ENCODE data around the gene TRAF3.
"Not testable (repeated sequence)": the region's sequence is repeated elsewhere in the genome, so short reads cannot be mapped to it uniquely, and the experiment has no call there.

The TRAF3 gene

DNA sequence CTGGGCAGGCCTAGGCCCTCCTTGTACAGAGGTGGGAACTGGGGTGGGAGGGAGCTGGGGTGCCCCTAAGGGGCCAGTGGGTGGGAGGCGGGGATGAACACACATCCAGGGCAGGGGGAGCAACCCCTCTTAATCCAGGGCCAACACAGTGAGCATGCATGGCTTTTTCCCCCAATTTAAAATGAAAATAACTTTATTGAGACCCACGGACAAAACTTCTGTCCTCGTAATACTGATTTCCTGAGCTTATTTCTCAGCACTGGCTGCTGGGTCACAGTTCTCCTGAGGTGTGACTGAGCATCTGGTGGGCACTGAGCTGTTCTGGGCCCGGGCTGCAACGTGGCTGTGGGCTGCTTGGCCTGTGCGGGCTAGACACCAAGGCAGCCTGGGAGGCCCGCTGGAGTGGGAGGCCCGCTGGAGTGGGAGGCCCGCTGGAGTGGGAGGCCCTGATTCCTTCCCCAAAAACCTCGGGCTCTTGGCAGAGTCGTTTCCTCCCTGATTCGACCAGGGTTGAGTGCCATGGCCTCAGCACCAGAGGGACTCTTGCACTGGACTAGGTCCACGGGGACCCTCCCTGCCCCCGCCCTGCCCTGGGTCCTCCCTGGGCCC, 24.9 kb upstream of the TRAF3 start:
- no peak for DNase-seq

DNA sequence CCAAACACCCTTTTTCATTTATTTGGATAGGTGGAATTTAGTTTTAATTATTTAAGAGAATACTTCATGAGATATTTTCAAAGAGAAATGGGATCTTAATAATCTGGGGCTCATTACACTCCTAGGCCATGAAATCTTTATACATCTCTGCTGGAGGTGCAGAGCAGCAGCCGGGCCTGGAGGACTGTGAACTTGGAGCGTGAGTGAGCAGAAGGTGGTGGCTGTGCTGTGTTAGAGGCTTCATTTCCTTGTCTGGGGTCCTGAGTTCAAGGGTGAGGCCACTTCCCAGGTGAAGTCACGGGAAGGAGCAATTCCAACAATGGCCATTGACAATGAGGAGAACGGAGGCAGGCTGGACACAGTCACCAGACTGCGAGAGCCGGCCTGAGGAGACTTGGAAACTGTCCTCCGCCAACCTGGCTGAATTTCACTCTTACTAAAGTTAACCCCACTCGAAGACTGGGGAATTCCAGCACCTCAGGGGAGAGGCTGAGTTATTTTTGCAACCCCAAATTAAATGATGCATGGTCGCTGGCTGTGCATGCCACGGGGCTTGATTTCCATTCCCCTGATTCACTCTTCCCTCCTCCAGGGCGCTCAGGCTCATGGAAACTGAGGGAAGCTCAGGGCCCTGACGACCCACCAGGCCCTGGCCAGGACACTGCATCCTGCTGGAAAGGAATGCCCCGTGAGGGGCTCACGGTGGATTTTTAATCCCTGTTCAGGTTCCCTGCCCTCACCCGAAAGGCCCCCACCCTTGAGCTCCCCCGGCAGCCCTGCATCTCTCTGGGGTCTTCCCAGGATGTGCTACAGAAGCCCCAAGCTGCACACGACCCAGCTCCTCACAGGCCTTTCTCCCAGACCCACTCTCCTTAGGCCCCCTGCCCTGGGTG, 22.6 kb upstream of the TRAF3 start:
- no peak for DNase-seq

DNA sequence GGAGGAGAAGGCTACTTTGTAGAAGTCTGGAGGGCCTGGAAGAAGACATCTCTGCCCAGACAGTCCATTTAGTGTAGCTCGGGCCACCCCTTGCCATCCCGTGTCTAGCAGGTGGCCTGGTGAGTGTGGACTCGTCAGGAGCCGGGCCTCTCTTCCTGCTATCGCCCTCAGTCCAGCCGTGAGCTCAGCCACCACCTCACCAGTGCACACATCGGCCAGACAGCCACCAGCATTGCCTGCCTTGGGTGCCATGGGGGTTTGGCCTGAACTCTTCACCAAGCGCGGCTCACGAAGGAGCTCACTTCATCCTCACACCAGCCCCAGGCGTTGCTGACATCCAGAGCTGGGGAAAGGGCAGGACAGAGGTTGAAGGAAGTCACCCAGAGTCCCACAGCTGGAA, 19.6 kb upstream of the TRAF3 start:
- DNase-seq: no peak

DNA sequence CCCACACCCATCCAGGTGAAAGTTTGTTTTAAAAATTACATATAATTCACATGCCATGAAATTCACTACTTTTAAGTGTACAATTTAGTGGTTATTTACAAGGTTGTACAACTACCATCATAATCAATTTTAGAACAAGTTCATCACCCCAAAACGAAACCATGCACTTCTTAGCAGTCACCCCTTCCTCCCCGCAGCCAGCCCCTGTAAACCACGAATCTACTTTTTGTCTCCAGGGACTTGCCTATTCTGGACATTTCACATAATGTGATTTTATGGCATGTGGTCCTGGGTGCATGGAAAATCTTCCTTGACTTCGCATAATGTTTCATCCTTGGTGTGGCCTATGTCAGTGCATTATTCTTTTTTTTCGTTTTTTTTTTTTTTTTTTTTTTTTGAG, 19.2 kb upstream of the TRAF3 start:
- no peak for DNase-seq

DNA sequence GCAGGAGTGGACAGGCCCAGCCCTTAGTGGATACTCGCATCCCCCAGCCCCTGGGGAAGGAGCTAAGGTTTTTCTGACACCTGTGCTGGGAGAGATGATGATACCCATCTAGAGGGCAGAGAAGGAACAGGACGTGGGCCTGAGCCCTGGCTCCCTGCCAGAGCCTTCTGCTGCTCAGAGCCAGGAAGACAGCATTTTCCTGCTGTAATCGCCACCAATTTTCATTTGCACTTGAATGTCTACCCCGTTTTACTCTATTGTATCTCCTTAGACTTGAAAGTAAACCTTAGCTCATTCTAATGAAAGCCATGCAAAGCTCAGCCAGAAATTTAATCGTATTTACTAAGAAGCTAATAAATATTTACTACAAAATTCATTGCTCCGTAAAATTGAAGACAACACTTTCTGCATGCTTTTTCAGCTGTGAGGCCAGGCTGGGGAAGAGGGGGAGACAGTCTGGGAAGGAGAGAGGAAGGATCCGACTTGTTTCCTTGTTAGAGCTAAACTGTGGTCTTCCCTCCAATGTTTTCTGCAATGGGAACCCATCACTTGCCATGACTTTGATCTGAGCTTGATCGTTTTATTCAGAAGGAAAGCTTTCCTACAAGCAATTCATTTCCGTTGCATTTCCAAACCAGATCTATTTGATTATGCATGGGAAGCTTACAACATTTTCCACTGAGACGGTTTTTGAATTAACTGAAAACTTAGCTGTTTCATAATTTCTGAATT, 17.6 kb upstream of the TRAF3 start:
- peak; percentile 23 for DNase-seq

DNA sequence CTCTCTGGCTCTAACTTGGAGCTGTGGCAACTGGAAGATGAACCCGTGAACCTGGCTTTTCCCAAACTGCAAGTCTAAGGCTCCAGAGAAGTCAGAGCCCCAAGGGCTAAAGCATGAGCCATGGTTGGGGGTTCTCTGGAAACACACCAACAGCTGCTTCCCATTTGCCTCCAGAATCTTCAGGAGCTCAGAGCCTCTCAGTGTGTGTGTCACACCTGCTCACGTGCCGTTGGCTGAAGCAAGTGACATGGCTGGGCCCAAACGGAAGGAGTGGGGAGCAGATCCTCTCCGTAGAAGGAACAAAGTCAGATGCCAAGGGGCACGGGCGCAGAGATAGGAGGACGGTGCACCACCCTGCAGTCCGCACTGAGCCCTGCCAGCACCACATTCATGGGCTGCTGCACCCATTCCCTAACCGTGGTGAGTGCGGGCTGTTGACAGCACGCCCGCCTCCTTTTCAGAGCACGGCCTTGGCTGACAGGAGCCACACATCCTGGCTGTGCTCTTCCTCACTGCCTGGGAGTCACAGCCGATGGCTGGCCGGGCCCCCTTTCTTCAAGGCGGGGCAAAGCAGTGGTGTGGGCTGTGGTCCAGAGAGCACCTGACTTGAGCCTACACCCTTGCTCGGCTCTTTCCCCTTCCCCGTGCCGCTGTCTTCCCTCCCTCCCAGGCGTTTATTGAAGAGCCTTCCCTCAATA, 16.6 kb upstream of the TRAF3 start:
- DNase-seq: no peak

DNA sequence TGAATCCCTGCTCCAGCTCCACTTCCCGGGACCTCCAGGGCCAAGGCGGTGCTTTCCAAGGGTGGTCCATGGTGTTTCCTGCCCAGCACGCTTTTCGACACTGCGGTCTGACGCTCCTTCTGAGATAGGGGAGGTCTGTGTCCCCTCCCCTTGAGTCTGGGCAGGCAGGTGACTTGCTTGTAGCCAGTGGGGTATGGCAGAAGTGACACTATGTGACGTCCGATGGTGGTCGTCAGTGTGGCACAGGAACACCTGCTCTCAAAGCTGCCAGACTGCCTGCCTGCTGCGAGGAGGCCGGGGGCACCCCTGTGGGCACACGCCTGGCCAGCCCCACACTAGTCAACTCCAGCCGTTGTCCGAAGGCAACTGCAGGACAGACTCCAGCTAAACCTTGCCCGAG, 16.0 kb upstream of the TRAF3 start:
- DNase-seq: no peak

DNA sequence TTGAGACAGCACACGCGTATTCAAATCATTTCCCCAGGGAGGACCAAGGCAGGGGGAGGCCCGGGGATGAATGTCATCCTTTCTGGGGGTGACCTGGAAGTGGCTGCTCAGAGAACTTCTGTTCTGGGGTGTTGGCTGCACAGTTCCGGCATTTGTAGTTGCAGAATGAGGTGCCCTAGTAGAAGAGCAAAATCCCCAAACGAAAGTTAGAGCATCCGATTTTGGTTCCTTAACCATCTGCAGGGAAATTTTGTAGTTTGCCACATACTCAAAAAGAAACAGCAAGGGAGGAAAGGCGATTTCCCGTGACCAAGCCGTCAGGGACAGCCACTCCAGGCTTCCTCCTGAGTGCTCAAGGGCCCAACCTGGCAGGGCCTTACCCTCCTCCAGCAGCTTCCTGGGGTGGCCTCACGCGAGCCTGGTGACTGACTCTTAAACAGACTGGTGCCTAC, 13.0 kb upstream of the TRAF3 start:
- DNase-seq: peak; percentile 17

DNA sequence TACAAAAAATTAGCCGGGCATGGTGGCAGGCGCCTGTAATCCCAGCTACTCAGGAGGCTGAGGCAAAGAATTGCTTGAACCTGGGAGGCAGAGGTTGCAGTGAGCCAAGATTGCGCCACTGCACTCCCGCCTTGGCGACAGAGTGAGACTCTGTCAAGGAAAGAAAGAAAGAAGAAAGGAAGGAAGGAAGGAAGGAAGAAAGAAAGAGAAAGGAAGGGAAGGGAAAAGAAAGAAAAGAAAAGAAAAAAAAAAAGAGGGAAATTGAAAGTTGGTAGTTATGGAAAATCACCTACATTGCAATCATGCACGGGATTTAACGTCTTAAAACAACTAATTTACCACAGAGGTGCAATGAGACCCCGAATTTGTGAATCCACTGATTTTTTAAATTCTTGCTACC, 11.5 kb upstream of the TRAF3 start:
- DNase-seq: not testable (repeated sequence)

DNA sequence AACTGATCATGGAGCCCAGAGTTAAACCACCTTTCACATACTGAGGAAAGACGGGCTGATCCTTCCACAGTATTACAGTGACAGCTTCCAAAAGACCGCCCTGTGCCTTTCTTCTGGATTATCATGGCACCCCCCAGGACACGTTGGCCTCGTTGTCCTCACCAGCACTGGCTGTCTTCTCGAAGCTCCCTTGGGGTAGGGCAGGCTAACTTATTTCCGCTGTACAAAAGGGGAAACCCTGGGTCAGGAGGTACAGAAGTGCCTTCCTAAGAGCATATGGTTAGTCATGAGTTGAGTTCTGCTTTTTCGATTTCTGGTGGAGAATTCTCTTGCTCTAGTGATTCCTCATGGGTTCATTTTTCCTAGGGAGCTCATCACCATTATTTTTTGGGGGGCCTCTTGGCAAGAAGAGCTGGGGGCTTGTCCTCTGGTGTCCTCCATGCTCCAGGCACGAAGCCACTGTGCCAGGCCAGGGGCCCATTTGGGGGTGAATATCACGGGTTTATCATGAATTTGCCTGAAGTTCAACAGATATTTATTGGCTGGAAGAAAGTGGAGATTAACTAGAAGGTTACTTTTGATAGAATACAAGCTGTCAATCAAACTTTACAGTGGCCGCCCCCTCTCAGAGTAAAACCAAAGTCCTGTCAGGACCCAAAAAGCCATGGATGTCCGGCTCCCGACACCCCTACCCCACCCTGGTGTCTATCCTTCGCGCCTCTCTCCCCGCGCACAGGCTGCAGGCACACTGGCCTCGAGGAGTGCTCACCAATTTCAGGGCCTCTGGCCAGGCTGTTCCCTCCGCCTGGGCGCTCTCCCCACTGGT, 8.8 kb upstream of the TRAF3 start:
- no peak for DNase-seq

DNA sequence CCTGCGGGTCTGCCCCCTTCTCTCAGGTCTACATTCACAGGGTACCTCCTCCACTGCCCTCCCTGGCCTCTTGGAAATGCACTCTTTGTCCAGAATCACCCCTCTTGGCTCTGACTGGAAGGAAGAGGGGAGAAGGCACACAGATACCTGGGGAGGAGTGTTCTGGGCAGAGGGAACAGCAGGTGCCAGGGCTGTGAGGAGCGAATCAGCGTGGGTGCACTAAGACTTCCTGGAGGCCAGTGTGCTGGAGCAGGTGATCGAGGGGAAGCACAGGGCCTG, 8.3 kb upstream of the TRAF3 start:
- DNase-seq: no peak

DNA sequence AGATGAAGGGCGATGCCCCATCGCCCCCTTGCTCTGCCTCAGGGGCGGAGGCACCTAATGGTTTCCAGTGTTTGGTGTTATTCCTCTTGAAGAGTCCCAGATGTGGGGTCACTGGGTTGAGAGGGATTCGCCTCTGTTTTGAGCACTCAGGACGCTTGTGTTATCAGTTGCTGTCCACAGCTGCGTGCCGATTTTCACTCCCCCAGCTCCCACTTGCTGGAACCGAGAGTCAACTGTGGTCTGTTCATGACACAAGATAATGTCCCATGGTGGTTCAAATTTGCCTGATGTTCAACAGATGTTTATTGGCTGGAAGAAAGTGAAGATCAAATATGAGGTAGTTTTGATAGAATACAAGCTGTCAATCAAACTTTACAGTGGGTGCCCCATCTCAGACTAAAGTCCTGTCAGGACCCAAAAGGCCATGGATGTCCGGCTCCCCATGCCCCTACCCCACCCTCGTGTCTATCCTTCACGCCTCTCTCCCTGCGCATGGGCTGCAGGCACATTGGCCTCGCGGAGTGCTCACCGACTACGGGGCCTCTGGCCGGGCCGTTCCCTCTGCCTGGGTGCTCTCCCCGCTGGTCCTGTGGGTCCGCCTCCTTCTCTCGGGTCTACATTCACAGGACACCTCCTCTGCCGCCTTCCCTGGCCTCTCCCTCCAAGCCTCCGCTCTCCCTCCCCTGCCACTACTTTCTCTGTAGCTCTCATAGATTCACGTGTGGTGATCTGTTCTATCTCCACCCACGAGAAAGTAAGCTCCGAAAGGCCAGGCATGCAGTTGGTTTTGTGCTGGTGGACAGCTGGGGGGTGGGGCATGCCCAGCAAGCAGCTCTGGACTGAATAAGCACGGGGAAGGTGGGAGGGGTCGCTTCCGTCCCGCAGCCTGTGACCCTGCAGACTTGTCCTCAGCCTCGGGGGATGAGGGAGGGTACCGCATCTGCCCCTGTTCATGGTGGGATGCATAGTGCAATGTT, 6.8 kb upstream of the TRAF3 start:
- no peak for DNase-seq

DNA sequence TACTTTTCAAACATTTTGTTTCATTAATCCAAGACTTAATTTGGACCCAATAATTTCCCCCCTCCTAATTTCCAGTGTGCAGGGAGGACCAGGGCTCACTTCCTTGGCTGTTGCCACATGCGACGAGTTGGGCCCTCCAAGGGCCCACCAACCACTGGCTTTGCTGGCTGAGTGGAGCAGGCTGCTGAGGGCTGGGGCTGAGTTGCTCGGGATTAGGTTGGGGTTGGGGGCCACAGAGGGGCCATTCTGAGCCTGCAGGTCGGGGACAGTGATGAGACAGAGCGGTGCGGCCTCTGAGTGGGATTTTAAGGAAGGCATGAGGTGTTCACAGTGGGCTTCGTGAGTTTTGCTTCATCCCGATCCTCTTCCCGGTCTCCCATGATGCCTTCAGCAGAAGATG, 6.1 kb upstream of the TRAF3 start:
- DNase-seq: no peak

DNA sequence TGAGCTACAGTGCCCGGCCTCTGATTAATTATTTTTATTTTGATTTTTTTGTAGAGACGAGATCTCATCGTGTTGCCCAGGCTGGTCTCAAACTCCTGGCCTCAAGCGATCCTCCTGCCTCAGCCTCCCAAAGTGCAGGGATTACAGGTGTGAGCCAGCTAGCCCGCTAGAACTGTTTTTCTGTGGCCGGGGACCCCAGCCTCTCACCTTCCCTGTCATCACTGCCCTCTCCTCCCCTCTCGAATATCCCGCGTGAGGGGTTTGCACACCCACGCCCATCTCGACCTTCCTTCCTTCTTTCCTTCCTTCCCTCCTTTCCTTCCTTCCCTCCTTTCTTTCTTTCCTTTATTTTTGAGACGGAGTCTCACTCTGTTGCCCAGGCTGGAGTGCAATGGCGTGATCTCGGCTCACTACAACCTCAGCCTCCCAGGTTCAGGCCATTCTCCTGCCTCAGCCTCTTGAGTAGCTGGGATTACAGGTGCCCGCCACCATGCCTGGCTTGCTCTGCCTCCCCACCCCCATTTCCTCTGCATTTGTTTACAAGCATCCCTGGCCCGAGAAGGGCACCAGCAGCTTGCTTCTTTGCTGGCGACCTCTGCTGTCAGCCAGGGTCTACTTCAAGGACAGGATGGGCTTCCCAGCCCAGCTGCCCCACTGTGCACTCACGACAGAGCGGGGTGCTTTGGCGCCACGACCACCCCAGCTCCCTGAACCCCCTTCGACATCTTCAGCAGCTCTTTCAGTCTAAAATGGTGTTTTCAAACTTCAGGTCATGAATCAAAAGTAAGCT, 4.3 kb upstream of the TRAF3 start:
- DNase-seq: no peak

DNA sequence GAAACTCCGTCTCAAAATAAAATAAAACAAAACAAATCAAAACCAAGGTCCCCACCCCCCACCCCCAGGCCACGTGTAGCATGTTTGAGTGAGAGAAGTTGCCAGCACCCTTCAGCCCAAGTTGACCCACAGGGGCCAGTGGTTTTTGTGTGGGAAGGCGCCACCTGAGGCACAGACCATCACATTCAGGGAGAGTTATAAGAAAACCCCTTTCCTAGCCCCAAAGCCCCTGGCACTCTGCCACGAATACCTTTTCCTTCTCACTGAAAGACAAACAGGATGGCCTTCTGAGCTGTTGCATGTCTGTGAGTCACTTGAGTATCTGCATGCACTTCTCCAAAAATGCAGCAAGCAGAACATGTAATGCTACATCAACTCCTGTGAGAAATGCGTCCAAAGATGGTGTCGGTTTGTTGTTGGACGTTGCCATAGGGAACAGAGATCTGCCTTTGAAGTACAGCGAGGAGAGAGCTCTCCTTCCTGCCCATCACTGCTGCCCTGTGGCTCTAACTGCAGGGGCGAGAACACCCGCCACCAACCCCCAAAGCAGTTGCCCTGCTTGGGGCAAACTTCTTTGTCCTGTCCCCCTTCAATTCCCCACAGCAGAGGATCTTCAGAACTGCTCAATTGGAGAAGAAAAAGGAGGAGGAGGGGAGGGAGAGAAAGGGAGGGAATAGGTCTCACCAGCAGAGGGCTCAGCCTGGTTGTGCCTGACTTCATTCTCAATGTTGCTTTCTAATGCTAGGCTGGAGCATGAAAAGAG, 2.7 kb upstream of the TRAF3 start:
- DNase-seq: peak; percentile 51

DNA sequence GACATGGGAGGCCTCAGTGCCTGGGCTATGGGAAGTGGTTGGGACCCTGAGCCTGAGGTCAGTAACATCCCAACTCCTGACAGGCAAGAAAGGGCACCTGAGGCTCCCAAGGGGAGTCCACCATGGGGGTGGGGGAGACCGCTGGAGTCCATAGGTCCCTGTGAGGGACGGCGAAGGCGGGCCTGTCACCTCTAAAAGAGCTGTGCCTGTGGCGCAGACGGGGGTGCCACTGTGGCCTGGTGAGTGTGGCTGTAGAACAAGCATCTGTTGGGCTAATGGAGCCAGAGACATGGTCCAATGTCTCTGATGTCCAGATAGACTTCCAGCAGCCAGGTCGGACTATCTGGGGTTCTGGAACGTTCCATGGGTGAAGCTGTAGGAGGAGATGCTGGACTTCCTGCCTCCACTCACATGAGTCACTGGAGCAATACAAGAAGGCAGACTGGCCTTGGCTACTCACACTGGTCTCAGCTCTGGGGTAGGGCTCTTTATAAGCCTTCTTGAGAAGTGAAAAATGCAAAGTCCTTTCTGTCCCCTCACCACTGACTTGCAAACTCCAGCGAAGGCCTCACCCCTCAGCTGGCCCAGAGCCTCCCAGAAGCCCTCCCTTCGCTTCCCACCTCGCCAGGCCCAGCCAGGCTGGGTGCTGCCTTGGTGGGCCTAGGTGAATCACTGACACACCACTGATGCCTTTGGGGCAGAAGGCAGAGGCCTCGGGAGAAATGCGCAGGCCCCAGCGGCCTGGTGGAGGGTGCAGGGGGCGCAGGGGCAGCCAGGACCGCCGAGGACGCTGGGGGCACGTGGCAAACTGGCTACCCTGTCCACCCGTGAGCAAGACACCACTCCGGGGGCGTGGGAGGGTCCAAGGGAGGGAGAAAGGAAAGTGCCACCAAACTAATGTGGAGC, 1.1 kb upstream of the TRAF3 start:
- no peak for DNase-seq

DNA sequence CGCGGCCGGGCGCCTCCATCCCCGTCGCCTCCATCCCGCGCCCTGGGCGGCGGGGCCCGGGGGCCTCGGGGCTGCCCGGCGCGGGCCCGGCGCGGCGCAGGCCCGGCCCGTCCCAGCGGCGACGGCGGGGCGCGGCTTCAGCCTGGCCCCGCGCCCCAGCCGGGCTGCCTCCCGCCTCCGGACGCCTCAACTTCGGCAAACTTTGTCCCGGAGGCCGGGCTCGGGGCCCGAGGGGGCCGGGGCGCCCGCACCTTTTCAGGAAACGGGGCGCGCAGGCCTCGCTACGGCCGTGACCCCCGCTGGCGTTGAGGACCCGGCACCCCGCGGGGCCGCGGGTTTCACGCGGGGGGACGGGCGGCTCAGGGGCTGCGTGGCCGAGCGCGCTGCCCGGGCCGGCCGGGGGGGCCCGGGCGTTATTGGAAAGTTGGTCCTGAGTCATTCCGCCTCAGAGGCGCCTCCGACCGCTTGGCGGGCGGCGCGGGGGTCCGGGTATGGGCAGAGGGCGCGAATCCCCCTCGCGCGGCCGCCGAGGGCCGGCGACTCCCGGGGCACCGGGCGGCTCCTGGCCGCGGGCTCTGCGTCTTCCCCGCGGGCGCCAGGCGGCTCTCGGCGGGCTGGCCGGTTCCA, 575 bp downstream of the TRAF3 start:
- DNase-seq: no peak
